ENCODE measurements around the gene SLC26A6.

Gene SLC26A6

DNA sequence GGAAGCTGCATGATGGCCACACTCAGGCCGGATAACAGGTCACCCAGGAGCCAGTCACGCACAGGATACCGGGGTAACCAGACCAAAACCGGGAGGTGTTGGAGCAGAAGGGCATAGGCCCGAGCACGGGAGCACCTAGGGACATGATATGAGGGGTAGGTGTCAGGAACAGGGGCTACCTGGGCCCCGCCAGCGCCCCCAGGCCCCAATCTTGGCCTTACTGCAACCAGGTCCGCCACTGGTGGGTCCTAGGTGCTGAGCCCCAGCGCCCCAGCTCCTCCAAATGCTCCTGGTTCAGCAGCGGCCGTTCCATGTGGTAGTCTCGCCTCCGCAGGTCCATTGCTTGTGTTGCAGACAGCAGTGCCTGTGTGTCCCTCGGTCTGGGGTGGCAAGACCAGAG is 2.0 kb downstream of the SLC26A6 start:
- no peak for DNase-seq (ENCODE audit: low spot score)

DNA sequence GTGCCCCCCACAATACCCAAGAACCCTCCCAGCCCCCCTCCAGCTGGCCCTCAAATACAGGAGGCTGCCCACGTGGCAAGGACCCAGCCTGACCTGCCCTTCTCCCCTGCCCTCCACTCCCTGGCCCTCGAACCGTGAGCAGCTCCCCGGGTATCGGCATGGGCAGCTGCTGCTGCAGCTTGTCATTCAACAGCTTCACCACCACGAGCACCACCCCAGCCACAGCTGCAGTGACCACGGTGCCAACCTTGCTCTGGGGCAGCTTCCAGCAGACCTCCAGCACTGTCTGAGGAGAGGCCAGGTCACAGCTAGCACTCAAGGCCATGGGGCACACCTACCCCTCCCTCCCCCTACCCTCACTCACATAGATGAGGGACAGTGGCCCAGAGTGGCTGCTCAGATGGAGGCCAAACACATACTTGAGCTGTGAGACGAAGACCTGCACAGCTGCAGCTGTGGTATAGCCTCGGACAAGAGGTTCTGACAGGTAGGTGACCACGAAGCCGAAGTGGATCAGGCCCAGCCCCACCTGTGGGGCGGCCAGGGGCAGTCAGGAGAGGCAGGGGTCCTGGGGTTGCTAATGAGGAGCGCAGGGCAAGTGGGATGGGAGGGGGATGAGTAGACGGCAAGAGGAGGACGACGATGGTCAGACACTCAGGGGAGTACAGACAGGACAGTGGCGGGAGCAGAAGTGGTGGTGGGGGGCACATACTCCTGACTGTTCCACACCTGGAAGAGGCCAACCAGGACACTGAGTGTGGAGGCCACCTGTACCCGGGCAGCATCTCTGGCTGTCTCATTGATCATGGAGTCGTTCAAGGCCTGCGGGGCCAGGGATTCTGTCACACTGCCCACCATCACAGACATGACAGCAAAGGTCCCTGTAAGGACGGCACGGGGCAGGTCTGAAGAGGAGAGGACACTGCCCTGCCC is 3.5 kb downstream of the SLC26A6 start:
- no peak for DNase-seq (ENCODE audit: low spot score)

DNA sequence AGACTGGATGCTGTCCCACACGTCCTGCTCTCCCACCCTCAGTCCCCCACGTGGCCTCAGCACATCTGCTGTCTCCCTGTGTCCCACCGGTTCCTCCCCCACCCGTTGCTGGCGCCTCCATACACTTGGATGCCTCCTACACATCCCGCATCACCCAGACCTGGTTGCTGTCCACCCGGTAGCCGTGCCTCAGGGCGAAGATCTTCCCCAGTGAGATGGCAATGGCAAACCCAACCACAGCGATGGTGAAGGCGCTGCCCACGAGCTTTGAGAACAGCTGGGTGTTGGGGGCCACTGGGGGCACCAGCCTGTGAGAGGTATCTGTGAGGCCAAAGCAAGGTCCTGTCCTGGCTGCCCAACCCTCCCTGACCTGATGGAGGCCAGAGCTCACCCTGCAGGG is 4.4 kb downstream of the SLC26A6 start:
- DNase-seq (ENCODE audit: low spot score), result no peak

DNA sequence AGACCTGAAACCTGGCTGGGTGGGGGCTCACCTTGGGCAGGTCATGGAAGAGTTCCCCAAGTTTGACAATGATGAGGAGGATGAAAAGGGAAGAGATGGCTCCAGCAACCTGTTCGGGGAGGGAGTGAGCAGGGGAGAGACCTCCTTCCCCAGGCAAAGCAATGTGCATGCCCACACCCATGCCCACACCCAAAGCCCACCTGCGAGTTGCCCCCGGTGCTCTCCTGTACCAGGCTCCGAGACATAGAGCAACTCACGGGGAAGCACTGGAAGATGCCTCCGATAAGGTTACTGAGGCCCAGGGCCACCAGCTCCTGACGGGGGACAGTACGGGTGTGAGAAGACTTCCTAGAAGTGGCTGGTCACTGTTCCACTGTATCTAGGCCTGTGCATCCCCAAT is 4.9 kb downstream of the SLC26A6 start:
- no peak for DNase-seq (ENCODE audit: low spot score)

DNA sequence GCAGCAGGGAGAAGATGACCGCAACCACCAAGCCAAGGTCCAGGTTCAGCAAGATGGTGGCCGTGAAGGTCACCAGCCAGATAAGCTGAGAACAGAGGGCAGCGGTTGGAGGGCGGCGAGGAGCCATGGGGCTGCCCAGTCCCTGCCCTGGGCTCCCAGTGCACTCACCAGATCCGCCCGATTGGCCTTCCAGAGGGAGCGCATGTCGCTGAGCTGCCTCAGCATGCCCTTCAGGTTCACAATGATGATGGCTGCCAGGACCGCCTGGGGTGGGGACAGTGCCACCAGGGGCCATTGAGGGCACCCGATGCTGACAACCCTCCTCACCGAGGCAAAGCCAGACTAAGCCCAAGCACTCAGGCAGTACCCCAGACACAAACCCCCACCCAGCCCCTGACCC is 5.4 kb downstream of the SLC26A6 start:
- no peak for DNase-seq (ENCODE audit: low spot score)

DNA sequence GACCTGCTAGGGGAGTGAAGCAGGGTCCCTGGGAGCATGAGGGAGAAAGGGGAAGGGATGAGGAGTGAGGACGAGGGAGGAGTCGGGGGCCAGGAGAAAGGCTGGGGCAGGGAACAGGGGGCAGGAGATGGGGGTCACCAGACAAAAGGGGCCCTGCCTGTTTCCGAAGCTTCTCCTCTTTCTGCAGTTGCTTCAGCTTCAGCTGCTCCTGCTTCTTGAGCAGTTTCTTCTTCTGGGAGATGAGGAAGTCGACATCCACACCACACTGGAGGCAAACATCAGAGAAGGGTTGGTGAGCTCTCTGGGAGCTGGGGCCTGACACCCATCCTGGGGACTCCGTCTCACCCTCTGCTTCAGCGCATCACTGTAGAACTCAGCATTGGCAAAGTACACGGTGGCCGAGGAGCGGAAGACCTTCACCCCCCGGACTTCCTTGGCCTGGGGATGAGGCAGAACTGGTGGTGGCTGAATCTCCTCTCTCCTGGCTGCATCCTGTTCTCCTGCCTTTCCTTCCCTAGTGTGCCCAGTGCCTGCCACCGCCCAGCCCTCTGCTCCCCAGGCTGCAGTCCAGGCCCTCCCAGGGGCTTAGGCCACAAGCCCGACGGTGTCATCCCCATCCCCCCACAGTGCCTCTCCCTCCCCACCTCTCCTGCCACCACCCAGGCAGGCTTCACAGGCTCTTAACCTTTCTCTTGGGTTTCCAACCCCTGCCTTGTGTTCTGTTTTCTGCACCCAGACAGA is 6.8 kb downstream of the SLC26A6 start:
- DNase-seq (ENCODE audit: low spot score), result no peak

DNA sequence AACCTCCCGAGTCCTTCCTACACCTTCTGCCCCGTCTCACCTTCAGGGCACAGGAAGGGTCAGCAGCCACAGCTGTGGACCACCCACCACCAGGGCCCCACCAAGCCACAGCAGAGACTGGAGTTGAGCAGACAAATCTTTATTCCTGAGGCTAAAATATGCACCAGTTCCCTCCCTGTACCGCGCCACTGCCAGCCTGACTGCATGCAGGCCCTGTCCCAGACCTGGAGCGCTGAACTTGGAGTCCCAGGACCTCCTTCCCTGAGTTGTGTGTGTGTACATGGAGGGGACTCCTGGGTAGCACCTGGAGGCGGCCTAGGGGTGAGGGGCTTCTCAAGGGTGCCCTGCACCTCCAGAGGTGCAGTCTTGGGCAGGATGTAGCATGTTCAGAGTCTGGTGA is 9.7 kb downstream of the SLC26A6 start:
- no peak for DNase-seq (ENCODE audit: low spot score)

DNA sequence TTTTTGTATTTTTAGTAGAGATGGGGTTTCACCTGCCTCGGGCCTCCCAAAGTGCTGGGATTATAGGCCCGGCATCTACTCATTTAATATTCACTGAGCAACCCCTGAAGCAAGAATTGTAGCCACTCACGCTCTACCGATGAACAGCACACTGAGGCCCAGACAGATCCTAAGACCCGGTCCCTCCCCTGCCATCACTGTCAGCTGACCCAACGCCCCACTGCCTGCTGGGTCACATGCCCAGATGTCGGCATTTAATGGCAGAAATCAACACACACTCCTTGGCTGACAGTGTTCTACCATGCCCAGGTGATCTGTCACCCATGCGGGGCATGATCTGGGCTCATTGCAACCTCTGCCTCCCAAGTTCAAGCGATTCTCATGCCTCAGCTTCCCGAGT is 10.5 kb downstream of the SLC26A6 start:
- no peak for DNase-seq (ENCODE audit: low spot score)

DNA sequence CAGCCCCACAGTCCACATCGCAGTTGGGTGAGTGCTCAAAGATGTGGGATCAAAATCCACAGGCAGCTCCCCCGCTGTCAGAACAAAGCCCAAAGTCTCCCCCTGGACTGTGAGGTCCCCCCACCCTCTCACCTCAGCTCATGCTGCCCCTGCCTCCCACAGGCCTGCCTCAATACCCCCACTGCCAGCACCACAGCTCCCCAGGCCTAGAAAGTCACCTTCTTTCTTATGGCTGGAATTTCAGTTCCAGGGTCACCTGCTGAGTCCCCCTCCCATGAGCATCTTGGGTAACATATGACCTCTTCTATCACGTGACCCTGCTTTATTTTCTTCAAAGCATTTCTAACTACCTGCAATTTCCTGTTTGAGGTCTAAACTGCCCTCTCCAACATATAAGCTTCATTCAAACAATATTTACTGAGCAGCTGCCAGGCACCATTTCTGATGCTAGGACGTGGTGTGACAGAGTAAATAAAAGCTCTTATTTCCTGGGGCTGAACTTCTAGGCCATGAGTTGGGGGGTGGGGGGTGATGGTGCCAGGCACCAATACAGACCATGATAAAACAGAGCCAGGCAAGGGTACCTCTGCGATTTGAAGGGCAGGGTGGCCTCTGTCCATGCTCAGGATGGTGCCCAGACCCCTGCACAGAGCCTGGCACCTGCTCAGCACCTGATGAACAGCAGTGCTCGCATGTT is 11.3 kb downstream of the SLC26A6 start:
- no peak for DNase-seq (ENCODE audit: low spot score)

DNA sequence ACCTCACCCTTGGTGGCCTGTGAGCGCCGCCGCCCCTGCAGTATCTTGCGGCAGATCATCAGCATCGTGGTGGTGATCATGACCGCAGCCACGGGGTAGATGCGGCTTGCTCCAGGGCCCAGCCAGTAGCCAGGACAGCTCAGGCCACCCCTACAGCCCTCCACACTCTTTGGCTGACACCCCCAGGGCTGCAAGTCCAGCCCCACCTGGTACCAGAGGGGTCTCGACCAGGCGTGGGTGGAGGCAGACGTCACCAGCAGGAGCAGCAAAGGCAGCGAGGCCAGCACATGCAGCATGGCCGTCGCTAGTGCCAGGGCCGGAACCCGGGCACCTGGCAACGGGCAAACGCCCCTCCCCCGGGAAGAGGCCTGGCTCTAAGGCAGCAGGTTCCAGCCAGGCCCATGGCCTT is 13.8 kb downstream of the SLC26A6 start, which contains the start of gene TMEM89:
TSS of gene TMEM89 (minus strand) at position 309 of the 409 bp plus-strand sequence. CDS start at position 296, 13 bp downstream.
- DNase-seq (ENCODE audit: low spot score), result no peak

DNA sequence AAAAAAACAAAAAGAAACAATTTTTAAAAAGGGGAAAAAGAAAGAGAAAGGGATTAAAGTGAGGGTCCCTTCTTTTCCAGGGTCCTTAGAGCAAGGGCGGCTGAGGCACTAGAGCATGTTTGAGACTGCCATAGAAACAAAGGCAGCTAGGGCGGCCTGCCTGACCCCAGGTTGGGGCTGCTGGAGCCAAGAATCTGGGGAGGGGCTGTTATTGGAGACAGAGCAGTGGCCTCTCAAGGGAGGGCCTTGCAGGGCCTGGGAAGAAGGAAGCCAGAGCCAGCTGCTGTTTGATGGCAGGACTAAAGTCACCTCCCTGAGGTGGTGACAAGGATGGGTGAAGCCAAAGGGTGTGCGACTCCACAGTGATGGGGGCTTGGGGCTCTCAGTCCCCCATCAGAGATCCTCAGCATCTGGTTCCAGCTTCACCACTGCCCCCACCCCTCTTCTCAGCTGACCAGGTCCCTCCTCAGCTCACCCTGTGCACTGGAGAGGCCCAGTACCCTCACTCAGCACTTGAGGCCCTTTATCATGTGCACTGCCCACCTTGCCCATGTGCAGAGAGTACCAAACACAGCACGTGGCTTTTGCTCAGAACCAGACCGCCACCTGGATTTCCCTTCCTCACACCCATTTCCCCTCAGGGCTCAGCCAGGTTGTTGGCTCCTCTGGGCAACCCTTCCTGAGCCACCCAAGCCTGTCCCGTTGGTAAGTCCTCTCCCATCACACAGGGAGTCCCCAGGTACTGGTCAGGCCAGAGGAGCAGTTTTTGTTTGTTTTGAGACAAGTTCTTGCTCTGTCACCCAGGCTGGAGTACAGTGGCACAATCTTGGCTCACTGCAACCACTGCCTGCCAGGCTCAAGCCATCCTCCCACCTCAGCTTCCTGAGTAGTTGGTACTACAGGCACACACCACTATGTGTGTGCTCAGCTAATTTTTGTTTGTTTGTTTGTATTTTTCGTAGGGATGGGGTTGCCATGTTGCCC is 15.4 kb downstream of the SLC26A6 start:
- no peak for DNase-seq (ENCODE audit: low spot score)

DNA sequence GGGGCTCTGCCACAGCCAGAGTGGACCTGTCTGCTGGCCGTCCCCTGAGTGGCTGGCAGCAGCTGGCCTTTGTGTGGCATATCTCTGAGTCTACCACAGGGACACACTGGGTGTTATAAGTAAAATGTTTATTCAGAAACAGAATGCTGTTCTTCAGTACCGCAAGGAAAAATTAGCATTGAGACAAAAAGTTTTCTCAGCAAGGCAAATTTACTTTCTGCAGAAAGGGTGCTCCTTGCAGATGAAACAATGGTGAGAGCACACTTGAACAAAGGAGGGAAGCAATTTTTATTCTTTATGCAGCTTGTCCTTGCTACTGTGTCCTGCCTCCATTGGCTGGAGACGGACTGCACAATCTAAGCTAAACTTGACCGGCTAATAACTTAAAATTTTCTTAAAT is 17.7 kb downstream of the SLC26A6 start:
- no peak for DNase-seq (ENCODE audit: low spot score)

DNA sequence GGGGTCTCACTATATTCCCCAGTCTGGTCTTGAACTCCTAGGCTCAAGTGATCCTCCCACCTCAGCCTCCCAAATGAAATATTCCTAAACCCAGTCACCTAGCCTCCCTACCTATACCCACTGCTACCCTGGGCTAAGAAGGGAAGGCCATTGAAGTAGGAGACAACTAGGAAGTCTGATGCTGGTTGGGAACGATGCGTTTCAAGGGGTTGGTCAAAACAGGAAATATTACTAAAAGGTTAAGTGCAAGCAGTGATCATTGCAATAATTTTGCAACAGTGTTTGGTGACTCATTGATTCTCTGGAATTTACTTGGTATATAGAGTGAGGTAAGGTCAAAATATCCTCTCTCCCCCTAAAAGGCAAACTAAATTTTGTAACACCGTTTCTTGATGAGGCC is 21.2 kb downstream of the SLC26A6 start:
- no peak for DNase-seq (ENCODE audit: low spot score)

DNA sequence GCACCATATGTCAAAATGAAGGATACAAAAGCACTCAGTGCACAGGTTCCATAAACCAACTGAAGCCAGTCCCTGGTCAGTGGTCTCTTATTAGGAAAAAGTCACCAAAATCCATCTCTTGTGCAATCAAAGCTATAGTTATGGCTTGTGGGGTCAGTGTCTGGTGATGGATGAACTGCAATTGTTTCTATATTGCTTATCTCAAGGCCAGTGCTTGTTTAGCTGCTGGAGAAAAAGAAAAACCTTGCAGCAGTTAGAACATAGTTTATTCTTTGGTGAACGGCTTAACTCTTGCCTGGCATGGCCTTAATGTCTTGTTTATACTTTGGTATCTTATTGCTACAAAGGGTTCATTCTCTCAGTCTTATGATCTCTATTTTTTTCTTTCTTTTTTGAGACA is 23.0 kb downstream of the SLC26A6 start:
- DNase-seq (ENCODE audit: low spot score), result no peak

DNA sequence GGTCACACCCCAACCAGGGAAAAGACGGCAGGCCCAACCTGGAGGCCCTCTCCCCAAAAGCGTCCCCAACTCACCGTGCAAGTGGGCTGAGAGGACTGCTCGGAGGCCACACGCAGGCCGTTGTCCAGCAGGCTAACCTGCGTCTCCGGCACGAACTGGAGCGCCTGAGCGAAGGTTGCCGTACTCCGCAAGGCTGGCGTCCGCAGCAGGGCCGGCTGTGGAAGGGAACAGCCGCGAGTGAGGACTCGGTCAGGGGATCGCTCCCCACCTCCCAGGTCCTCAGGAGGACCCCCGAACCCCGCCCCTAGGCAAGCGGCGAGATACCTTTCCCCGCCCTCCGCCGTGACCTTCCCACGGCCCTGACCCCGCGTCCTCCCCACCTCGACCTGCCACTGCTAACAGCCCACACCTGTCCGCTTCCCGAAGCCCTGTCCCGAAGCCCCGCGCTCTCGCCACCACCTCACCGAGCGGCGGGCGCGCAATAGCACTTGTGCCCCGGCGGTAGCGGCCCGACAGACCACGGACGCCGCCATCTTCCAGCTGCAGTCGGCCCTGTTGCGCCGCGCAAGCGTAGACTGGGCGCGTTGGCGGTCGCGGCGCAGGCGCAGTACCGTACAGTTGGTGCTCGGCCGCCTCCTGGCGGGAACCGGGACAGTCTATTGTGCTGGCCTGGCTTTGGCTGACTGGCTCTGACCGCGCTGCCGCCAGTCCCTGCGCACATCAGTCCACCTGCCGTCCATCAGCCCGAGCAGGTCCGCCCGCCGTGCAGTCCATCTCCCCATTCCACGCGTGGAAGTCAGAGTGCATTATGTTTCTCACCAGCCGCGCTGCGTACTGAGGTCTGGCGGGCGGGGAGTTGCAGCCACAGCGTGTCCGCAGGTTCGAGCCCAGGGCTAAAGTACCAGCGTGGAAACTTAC is 25.9 kb downstream of the SLC26A6 start, which contains the start of gene UQCRC1:
TSS of gene UQCRC1 (minus strand) at position 559 of the 918 bp plus-strand sequence. CDS start at position 533, 26 bp downstream.
- DNase-seq (ENCODE audit: low spot score), result peak; percentile 89

DNA sequence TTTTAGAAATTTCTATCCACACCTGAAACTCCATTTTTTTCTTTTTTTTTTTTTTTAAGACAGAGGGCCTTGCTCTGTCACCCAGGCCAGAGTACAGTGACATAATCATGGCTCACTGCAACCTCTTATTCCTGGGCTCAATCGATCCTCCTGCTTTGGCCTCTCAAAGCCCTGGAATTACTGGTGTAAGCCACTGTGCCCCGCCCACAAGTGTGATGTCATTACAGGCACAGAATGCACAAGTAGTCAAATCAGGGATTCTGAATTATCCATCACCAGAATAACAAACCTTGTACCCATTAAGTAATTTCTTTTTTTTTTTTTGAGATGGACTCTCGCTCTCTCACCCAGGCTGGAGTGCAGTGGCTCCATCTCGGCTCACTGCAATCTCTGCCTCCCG is 27.7 kb downstream of the SLC26A6 start:
- no peak for DNase-seq (ENCODE audit: low spot score)

DNA sequence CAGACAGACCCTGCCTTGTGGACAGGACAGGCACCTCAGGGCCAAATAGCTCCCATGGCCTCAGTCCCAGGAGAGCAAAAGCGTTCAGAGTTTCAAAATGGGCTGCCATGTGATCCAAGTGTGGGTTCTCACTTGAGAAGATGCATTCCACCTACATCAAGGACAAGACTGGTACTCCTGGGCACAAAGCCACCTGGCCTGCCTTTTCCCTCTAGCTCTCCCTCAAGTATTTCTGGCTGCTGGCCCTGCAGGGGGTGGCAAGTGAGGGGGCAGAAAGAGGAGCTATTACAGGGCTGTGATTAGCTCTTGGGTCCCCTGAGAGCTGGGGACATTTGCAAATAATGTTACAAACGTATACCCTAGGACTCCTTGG is 33.7 kb downstream of the SLC26A6 start:
- DNase-seq (ENCODE audit: low spot score), result no peak

DNA sequence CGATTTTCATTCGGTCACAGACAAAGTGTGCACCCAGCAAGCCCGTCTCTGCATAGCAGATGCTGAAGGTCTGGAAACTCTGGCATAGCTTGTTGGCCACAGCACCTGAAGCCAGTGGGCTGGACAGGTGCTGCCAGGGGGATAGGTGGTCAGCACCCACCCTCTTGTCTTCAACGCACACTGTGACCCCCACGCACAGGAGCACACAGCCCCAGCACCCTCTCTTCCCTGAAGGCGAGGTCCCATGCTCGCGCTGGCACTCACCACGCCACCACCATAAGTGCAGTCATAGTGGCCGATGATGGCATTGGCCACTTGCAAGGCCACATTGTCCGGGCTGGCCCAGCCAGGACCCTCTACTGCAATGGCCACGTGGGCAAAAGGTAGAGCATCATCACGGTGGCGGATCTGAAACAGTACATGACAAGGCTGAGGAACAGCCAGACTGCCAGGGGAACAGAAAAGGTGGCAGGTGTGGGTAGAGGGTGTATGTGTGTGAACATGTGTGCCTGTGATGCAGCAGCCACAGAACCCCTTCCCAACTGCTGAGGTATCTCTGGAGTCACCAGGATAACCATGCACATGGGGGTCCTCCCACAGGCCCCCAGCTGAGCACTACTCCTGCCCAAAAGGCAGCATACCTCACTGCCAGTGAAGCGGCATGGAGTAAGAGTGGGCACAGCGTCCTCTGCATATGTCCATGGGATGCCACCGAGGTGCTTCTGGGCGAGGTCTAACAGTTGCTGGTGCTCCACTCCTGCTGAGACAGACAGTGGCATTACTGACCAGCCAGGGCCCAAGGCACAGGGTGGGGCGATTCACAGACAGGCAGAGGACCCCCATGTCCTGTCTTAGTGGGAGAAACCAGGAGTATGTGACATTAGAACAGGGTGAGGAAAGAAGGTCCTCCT is 34.3 kb downstream of the SLC26A6 start:
- DNase-seq (ENCODE audit: low spot score), result no peak

Data from SK-N-DZ (cell line).